ENCODE measurements around the gene ADAT1.

ADAT1 gene

GRCh38 chr16:75603241-75603640 lies 19.8 kb downstream of the ADAT1 start:
- Histone ChIP-seq H3K4me1 (ENCODE audit: control insufficient read depth, insufficient read depth, low read length) (no peaks in the 10 kb centered on the region), H3K36me3 (ENCODE audit: control insufficient read depth in 2 of 2, insufficient read depth in 1 of 2, low read length in 2 of 2) (peaks cover 30 to 84% of the 10 kb centered on the region in 2 experiments), H3K4me3 (ENCODE audit: low read depth, low read length) (no peak overlapping the region), H3K27ac (ENCODE audit: extremely low read depth, low read depth, low read length) (no peak overlapping the region), H3K9me3 (ENCODE audit: control insufficient read depth, insufficient read depth, low read depth, low read length) (no peaks in the 10 kb centered on the region)
- CTCF ChIA-PET = interaction anchor here (1.1 kb wide), 1 partner anchor 17 kb away, joined by 3 read pairs; no protein-coding TSS in a partner anchor
- POLR2A ChIA-PET = no interaction called here
- TF ChIP-seq ZNF449 (tag by site-specific recombination; IDR thresholded peaks at IDR 0.05) = no peak
- TF ChIP-seq ZFP69B (tag by site-specific recombination; IDR thresholded peaks at IDR 0.05) = no peak
- TF ChIP-seq ZNF585B (tag by site-specific recombination; IDR thresholded peaks at IDR 0.05) = no peak
- no peak for TF ChIP-seq ZNF121 (tag by site-specific recombination; IDR thresholded peaks at IDR 0.05)
- TF ChIP-seq PRDM10 (tag by site-specific recombination; IDR thresholded peaks at IDR 0.05) = no peak
- no peak for TF ChIP-seq ZSCAN5A (tag by site-specific recombination; IDR thresholded peaks at IDR 0.05)
- TF ChIP-seq ZNF292 (tag by site-specific recombination; IDR thresholded peaks at IDR 0.05; ENCODE audit: borderline replicate concordance, low read depth) = no peak

- Histone ChIP-seq H3K36me3 (ENCODE audit: control insufficient read depth in 2 of 2, insufficient read depth in 1 of 2, low read length in 2 of 2) (peaks cover 13 to 66% of the 10 kb centered on the region in 2 experiments), H3K27ac (ENCODE audit: extremely low read depth, low read depth, low read length) (no peak overlapping the region), H3K4me1 (ENCODE audit: control insufficient read depth, insufficient read depth, low read length) (no peaks in the 10 kb centered on the region), H3K9me3 (ENCODE audit: control insufficient read depth, insufficient read depth, low read depth, low read length) (no peaks in the 10 kb centered on the region), H3K4me3 (ENCODE audit: low read depth, low read length) (no peak overlapping the region)
- POLR2A ChIA-PET = no interaction called here
- TF ChIP-seq INSM2 (tag by site-specific recombination; IDR thresholded peaks at IDR 0.05) (no peak), ZNF530 (tag by site-specific recombination; IDR thresholded peaks at IDR 0.05; ENCODE audit: low read depth) (no peak), ZNF416 (tag by site-specific recombination; IDR thresholded peaks at IDR 0.05) (no peak), MYNN (tag by site-specific recombination; IDR thresholded peaks at IDR 0.05; ENCODE audit: borderline replicate concordance) (no peak)
- CTCF ChIA-PET = interaction anchor here (0.5 to 1.3 kb wide), 2 partner anchors 135 to 143 kb away, joined by 3 to 4 read pairs; no protein-coding TSS in a partner anchor
Measured at GRCh38 chr16:75599452-75600277, 23.4 kb downstream of the ADAT1 start.
